GM13976 (cell line): Measurements from ENCODE around the gene SLC26A9.

Experiments
- DNase-seq: peaks from one replicate; pipeline ENCODE4 v3.0.0; 2012; ENCODE audit warnings: low spot score
- CTCF ChIP-seq: IDR thresholded peaks from 2 replicates; pipeline ENCODE4 v1.5.1; 2012; ENCODE audit warnings: borderline replicate concordance, mild to moderate bottlenecking; ENCODE audit not compliant: insufficient read depth; ENCODE audit errors: extremely low read depth, missing control alignments, control extremely low read depth
- in situ Hi-C: fragments of 300-500 bp; cut with MboI; formaldehyde crosslinking; loops from one replicate; pipeline ENCODE4 v1.12.0; 2022; ENCODE audit warnings: low sequenced_read_pairs, mixed read lengths, inconsistent platforms; ENCODE audit not compliant: unreplicated experiment

Gene SLC26A9

GRCh38 chr1:205935869-205936268, 7.4 kb downstream of the SLC26A9 start:
- no peak for TF ChIP-seq CTCF
- no peak for DNase-seq
- in situ Hi-C loops = no loop called here

GRCh38 chr1:205934788-205935187, 8.5 kb downstream of the SLC26A9 start:
- TF ChIP-seq CTCF = no peak
- DNase-seq = no peak
- in situ Hi-C loops = no loop called here

GRCh38 chr1:205933671-205934618, 9.3 kb downstream of the SLC26A9 start:
- TF ChIP-seq CTCF = no peak
- in situ Hi-C loops = no loop called here
- DNase-seq = no peak

GRCh38 chr1:205932776-205933175, 10.5 kb downstream of the SLC26A9 start:
- in situ Hi-C loops = no loop called here
- TF ChIP-seq CTCF = no peak
- DNase-seq = no peak

GRCh38 chr1:205930799-205931281, 12.4 kb downstream of the SLC26A9 start:
- no peak for DNase-seq
- in situ Hi-C loops = no loop called here
- TF ChIP-seq CTCF = no peak

GRCh38 chr1:205930195-205930577, 13.1 kb downstream of the SLC26A9 start:
- TF ChIP-seq CTCF = no peak
- in situ Hi-C loops = no loop called here

More at GRCh38 chr1:205930195-205930577, 13.1 kb downstream of the SLC26A9 start:
- no peak for DNase-seq
